Medulla oblongata (tissue), 1 donor: Measurements from ENCODE around the gene CCDC85A.

Experiments used
- DNase-seq: peaks from one replicate; pipeline ENCODE4 v3.0.0-alpha.2; 2015; ENCODE audit errors: extremely low spot score

Gene CCDC85A

GRCh38 chr2:56364902-56365301, 181.1 kb downstream of the CCDC85A start:
- DNase-seq, result no peak

- DNase-seq, result no peak
These were observed 185.5 kb downstream of the CCDC85A start for GRCh38 chr2:56369316-56369715.

GRCh38 chr2:56372071-56372656, 188.4 kb downstream of the CCDC85A start:
- DNase-seq, result no peak

- DNase-seq, result no peak
These were observed 191.5 kb downstream of the CCDC85A start for GRCh38 chr2:56375251-56375650.

DNA sequence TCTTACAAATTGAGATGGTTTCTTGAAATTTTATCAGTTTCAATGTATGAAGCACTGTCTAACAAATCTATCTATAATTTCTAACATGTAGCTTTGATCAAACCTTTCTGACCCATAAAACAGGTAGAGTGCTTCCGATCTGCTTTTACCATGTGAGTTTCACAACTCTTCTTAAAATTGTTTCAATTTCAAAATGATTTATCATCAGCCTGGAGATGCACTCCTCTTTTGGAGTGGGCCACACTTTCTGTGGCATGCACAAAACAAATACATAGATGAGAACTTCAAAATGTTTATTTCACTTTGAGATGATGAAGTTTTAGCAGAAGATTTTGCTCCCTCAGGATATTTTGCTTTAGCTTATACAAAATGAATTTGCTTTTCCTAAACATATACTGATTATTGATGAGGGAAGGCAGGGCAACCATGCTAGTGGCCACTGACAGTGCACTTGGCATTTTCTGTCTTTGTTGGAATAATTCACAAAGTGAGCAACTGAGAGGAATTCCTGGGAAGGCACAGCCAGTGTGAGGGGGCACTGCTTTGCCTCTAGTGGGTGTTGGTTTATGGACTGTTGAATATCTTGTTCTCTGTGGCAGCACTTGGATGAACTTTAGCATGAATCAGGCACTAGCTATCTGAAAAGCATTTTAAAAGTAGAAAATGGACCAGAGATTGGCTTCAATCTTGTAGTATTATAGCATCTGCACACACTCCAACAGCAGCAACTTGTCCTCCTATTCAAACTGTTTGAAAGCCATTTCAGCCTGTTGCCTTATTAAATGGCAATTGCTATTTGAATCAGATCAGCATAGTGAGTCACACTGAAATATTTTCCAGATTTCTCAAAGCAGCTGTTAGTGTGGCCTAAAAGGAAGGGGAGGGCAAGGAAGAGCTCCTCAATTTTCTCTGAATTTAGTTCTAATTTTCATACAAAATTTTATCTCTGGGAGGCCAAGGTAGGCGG, 193.2 kb downstream of the CCDC85A start:
- no peak for DNase-seq

DNA sequence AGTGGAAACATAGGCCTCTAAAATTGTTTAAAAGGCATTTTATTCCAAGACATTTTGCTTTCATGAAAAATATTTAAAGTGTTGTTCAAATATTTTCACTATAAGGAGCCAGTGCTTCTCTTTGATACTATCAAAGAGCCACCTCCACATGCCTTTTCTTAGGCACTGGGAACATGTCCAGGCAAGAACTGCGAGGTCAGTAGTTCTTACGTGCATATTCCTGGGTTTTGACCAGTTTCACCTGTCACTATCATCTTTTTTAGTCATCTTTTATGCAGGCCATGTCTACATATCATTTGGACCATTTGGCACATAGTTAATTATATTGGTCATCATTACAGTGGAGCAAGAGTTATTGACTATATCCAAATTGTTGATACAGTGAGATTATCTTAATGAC, 195.3 kb downstream of the CCDC85A start:
- DNase-seq, result no peak

DNA sequence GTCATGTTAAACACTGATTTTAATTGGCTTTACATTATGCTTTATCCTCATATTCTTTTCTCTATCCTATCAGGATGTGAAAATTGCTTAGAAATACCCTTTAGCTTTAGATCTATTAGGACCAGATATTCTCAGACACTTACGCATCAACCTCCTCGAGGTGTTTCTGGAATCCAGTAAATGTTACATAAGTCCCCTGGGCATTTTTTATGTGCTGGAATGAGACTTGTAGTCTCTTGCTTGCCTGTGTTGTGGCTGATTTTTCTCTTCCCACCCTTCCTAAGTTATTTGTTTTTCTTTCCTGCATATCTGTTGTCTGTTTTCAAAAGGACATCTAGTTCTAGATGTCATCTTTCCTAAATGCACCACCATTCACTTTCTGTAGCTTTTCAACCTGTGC, 197.1 kb downstream of the CCDC85A start:
- DNase-seq, result no peak

GRCh38 chr2:56382466-56382865, 198.7 kb downstream of the CCDC85A start:
- DNase-seq, result no peak

DNA sequence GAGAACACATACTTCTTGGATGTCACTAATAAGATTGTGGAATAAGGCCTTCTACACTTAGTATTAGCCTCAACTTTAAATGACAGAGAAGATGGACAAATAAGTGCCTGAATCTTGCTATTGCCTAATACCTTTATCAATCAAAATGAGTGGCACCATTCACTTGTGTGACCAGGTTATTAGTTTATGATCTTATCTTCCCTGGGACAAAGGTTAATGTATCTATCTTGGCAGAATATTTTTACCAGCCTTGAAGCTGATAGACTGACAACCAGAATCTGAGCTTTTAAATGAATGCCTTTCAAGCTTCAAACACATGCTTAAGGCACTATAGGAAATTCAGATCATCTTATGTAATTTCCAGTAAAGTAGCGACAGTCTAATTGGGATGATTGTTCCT, 202.9 kb downstream of the CCDC85A start:
- DNase-seq, result no peak

DNA sequence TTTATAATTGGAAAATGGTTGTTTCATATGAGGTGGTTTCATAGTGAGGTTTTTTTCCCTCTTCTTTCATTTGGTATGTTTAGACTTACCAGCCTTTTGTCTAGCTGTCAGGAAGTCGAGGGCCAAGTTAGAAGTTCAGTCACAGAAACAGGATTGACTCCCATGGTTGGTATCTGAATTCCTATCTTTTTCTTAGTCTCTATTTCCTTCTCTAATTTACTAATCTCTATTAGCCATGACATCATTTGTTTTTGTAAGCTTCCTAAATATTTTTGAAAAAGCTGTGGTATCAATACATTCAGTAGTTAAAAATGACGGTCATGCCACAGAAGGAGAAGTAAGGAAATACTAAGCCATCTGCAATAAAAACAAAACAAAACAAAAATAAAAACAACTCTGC, 206.9 kb downstream of the CCDC85A start:
- DNase-seq, result no peak

DNA sequence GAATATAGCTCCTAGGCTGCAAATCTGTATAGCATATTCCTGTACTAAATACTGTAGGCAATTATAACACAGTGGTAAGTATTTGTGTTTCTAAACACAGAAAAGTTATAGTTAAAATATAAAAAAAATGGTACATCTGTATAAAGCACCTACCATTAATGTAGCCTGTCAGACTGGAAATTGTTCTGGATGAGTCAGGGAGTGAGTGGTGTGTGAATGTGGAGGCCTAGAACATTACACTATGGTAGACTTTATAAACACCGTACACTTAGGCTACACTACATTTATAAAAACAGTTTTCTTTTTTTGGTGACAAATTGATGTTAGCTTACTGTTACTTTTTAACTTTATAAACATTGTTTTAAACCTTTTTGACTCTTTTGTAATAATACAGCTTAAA, 226.3 kb downstream of the CCDC85A start:
- no peak for DNase-seq

DNA sequence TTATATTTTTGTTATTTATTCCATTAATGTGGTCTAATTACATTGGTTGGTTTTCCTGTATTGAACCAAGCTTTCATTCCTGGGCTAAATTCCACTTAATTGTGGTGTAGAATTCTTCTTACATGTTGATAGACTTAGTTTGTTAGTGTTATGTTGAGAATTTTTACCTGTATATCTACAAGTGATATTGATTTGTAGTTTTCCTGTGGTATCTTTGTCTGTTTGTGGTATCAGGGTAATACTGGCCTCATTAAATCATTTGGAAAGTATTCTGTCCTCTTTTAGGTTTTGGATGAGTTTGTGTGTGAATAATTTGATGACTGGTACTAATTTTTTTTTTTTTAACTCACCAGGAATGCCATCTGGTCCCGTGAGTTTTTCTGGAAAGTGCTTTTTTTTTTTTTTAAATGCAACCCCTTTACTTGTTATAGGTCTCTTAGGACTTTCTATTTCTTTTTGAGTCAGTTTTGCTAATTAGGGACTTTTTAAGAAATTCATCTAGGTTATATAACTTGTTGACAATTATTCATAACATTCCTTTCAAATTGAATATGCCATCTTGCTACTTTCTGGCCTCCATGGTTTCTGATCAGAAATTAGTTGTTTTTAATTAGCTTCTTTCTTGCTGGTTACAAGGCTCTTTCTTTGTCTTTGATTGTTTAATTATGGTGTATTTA, 232.8 kb downstream of the CCDC85A start:
- no peak for DNase-seq
